ENCODE data around the gene RTN4R.

RTN4R gene

DNA sequence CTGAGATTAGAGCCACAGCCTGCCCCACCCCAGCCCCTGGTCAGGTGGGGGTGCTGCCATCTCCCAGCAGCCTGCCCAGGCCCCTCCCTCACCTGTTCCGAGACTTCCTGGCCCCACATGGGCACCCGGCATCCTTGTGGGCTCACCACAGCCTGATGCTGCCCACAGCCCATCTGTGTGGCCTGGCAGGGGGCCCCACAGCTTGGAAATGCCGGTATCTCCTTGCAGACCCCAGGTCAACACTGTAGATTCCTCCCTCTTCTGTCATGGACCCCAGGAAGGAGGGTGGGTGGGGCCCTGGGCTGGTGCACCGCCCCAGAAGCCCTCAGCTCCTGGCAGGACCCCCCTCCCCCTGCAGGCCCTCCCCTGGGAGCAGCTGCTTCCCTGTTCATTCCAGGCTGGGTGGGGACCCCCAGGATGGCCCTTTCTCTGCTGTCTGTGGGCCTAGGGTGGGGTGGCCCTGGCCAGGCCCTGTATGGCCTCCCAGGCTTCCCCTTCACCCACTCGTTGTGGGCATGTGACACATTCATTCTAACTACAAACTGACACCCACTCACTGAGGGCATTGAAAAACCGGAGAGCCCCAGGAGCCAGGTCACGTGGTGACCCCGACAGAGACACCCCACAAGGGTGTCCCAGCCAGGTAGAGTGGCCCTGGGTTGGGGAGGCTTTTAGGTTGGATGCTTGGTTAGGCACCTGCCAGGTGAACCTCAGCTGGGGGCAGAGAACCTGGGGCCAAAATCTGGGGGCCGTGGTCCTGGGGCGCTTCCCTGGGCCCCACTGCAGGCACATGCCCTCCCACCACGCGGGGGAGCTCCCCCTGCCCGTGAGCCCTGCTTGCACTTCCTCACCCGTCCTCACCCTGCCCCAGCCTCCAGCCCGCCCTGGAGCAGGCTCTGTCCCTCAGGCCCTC lies 73.2 kb downstream of the RTN4R start:
- no peak for DNase-seq

- no peak for DNase-seq
These were observed 74.2 kb downstream of the RTN4R start for GRCh38 chr22:20193761-20194494.

DNA sequence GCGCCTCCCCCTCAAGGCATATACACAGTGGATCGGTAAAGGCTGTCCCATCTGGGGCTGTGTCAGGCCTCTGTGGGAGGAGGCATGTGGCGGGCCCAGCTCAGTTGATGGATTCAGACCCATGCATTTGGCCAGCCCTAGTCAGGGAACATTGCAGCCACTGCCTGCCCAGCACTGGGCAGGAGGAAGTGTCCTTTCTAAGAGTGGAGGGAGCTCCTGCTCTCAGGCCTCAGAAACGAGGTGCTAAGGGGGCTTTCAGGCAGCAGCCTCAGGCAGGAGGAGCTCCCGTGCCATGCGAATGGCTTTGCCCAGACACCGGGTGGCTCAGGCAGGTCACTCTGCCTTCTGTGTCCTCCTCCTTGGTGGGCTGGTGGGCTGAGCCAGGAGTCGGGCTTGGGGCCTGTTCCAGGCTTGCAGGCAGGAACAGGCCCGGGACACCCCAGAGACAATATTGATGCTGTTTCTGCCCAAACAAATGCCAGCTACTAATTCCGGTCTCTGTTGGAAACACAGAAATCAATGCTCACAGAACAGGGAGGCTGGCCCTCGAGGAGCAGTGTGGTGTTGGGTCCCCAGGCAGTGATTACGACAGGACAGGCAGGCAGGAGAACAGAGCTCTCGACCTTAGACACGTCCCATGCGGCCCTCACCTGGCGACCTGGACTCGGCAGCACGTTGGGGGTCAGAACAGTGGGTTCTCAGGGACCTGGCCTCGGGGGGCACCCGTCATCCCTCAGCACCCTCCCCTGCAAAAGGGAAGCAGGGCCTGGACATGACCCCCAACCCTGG lies 75.0 kb downstream of the RTN4R start:
- no peak for DNase-seq

DNA sequence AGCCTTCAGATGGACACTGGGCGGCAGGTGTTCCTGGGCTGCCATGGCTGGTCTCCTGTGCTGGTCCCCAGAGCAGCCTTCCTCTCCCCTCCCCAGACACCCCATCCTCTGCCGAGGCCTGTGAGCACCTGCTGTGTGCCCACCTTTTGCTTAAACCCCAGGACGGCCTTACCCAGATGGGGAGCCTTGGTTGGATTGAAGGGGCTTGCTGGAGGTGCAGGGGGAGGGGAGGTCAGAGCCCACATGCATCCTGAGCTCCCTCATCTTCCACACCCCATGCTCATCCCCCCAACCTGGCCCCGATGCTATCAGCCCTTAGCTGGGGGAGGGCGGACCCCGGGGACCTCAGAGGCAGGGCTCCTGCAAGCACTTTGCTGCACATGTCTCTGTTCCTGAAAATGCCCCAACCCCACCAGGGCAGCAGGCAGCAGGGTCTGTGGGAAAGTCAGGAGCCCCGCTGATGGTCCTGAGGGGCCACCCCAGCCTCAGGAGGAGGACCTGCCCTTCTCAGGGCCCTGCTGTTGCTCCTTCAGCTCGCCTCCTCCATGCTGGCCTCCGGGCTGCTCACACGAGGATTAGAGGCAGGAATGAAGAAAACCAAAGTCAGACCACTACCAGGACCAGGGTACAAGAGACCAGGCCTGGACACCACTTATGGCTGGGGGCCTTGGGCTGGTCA lies 75.7 kb downstream of the RTN4R start:
- no peak for DNase-seq

DNA sequence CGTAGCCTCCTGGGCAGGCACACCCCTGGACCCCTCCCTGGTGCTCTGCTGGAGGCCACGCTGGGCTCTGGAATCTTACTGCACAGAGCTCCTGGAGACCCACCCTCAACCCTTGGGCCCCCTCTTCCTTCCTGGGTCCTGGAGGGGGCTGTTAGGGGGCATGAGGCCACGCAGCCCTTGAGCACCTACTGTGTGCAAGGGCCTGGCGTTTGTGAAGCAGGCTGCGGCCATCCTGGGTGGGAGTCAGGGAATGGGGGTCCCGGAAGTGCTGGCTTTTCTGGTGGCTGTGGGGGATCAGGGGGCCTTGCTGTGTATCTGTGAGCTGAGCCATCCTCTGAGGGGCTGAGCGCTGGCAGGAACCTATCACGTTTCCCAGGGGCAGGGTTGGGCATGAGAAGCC lies 76.3 kb downstream of the RTN4R start:
- DNase-seq: no peak
